HepG2 (cell line): Measurements from ENCODE around the gene C3orf85. TPM values are rescaled to one million over a fixed set of nuclear protein-coding genes. Genes with fewer than 3 reads are reported as not detected.

ENCODE experiments used
- ASH2L ChIP-seq: fragments of 300-600, 200-600 bp; sonication (generic); IDR thresholded peaks from 2 replicates; pipeline ENCODE4 v1.7.0; 2017; ENCODE audit warnings: low read depth, mild to moderate bottlenecking, moderate library complexity, mixed read lengths, low read length; ENCODE audit not compliant: insufficient read length
- GATAD2A ChIP-seq: IDR thresholded peaks from 2 replicates; pipeline ENCODE4 v1.6.1; 2016
- HNF4A ChIP-seq: sonication (generic); formaldehyde crosslinking; IDR thresholded peaks from 2 replicates; pipeline ENCODE4 v1.4.0; 2020; ENCODE audit warnings: missing genetic modification reagents
- NCOR1 ChIP-seq: fragments of 200-600 bp; sonication (generic); IDR thresholded peaks from 2 replicates; pipeline ENCODE4 v1.7.0; 2017; ENCODE audit warnings: antibody characterized with exemption, low read length, borderline replicate concordance
- SAP130 ChIP-seq: IDR thresholded peaks from 2 replicates; pipeline ENCODE4 v1.6.1; 2016; ENCODE audit warnings: low read depth
- SOX5 ChIP-seq: IDR thresholded peaks from 2 replicates; pipeline ENCODE4 v1.6.1; 2016; ENCODE audit warnings: borderline replicate concordance
- TCF7 ChIP-seq: sonication (generic); IDR thresholded peaks from 2 replicates; pipeline ENCODE4 v1.6.1; 2016; ENCODE audit warnings: antibody characterized with exemption, low read depth
- ZBTB40 ChIP-seq, 2 experiments: fragments of 450-650 bp in 1 of 2; sonication (generic) in 1 of 2; formaldehyde crosslinking in 1 of 2; IDR thresholded peaks; 2 replicates each; pipeline versions ENCODE4 v1.6.1 to v1.8.0; 2016 to 2022; ENCODE audit warnings: antibody characterized with exemption in 1 of 2, mild to moderate bottlenecking in 1 of 2, missing genetic modification reagents in 1 of 2
- ZNF274 ChIP-seq: sonication (generic); formaldehyde crosslinking; IDR thresholded peaks from 2 replicates; pipeline ENCODE4 v1.5.1; 2020; ENCODE audit warnings: mild to moderate bottlenecking, missing genetic modification reagents
- ZSCAN12 ChIP-seq: sonication (generic); formaldehyde crosslinking; IDR thresholded peaks from 2 replicates; pipeline ENCODE4 v1.9.0; 2021; ENCODE audit warnings: mild to moderate bottlenecking, missing genetic modification reagents
- polyA plus RNA-seq, 8 experiments: library from polyadenylated mRNA; depleted of rRNA in 3 of 8; stranded (reverse) in 7 of 8; unstranded in 1 of 8; fragments of >200 nt; fragmentation: Illumina TruSeq in 4 of 8; extraction: Trizol in 4 of 8; gene quantifications; 2 replicates each; pipeline versions ENCODE4 v1.2.1 to v1.2.3, GENCODE V29; 2011 to 2016; ENCODE audit warnings: low read depth in 4 of 8, missing spikeins in 1 of 8, mixed read lengths in 1 of 8; ENCODE audit not compliant: insufficient read depth in 1 of 8
- total RNA-seq, 5 experiments: library from RNA; depleted of rRNA; stranded (reverse); fragments of >200 nt; fragmentation: Illumina TruSeq; extraction: Trizol; gene quantifications; 2 replicates each; pipeline ENCODE4 v1.2.3, GENCODE V29; 2016; ENCODE audit warnings: low read depth in 1 of 5

C3orf85 gene
- total and polyA plus RNA-seq, 2 of the 13 experiments (the other 11 are each of a cell fraction or from before 2014, with no cell fraction given), result not detected

DNA sequence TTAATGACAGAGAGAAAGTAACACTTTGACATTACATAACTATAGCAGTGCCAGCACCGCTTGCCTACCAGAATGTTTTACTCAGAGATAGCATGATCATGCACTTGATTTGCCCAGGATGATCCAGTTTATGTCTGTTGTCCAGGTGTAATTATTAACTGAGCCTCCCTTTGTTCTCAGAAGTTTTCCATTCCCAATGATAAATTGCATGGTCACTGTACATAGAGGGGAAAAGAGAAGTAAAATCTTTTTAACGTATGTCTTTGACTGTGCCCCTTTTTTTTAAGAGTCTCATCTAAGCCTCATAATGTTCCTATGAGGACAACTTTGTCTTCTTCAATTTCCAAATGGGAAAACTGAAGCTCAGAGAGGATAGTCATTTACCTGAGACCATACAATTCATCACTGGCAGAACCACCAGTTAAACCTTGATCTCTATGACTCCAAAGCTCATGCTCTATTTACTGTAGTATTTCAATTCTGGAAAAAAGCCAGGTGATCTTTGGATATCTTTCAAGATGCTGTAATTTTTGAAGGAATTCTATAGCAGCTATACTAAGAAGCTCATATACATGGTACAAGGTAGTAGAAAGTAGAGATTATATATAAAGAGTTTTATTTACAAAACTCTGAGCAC is 25.1 kb downstream of the C3orf85 start (continued):
- TF ChIP-seq ZBTB40 (IDR thresholded peaks at IDR 0.05) (no peak), ZBTB40 (CRISPR knock-in tag; IDR thresholded peaks at IDR 0.05) (no peak), NCOR1 (peak; percentile 58), TCF7 (peak; percentile 9; the same call in 1 of the 2 replicates), HNF4A (CRISPR knock-in tag) (peak; percentile 64), GATAD2A (CRISPR knock-in tag) (peak; percentile 55), SOX5 (CRISPR knock-in tag) (peak; percentile 47; the same call in 1 of the 2 replicates), ASH2L (peak; percentile 99), ZSCAN12 (CRISPR knock-in tag) (no peak), SAP130 (CRISPR knock-in tag) (0 out of 2 replicates have a peak, but pooled peaks have one; percentile 11), ZNF274 (CRISPR knock-in tag) (no peak)
